HAP-1 (cell line): ENCODE data around the gene POP4.
A peak's percentile ranks its signal among the peaks of the same experiment; 100 is the strongest.

ENCODE experiments used
- DNase-seq, 2 experiments: peaks; one replicate each; pipeline ENCODE4 v3.0.0-alpha.2; 2016 to 2020; ENCODE audit warnings: low spot score in 2 of 2
- H3K27me3 ChIP-seq: fragments of 250-450 bp; sonication (Bioruptor Pico); 2 replicates; pipeline ENCODE4 v1.5.1; 2020; ENCODE audit warnings: low read depth, mild to moderate bottlenecking, moderate library complexity
- H3K36me3 ChIP-seq: fragments of 250-450 bp; sonication (Bioruptor Pico); replicated peaks from 2 replicates; pipeline ENCODE4 v1.5.1; 2020; ENCODE audit warnings: mild to moderate bottlenecking
- H3K4me1 ChIP-seq: fragments of 250-450 bp; sonication (Bioruptor Pico); 2 replicates; pipeline ENCODE4 v1.5.1; 2020; ENCODE audit warnings: mild to moderate bottlenecking
- H3K4me3 ChIP-seq: fragments of 250-450 bp; sonication (Bioruptor Pico); 2 replicates; pipeline ENCODE4 v1.5.1; 2020; ENCODE audit warnings: mild to moderate bottlenecking, moderate library complexity
- H3K9me3 ChIP-seq: fragments of 250-450 bp; sonication (Bioruptor Pico); 2 replicates; pipeline ENCODE4 v1.5.1; 2020; ENCODE audit warnings: mild to moderate bottlenecking, moderate library complexity
- in situ Hi-C: fragments of 300-500 bp; cut with MboI; formaldehyde crosslinking; loops from 3 replicates; pipeline ENCODE4 v1.14.3; 2020; ENCODE audit warnings: low sequenced_read_pairs, inconsistent platforms, mixed read lengths

Gene POP4

DNA sequence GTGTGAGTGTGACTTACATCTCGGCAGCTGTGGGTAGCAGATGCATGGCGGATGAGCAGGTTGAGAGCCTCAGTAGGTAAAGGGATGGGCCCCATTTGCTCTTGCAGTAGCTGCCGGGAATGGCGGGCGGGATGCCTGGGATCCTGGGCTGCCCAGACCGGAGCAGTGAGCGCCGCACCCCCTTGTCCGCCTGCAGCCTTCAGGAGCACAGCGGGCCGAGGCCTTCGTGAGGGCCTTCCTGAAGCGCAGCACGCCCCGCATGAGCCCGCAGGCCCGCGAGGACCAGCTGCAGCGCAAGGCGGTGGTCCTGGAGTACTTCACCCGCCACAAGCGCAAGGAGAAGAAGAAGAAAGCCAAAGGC lies 4.1 kb downstream of the POP4 start:
- Histone ChIP-seq H3K36me3 (peaks cover 27% of the 10 kb centered on the region), H3K4me1 (no peaks in the 10 kb centered on the region; the same call in 1 of the 2 replicates), H3K4me3 (no peak overlapping the region), H3K27me3 (no peaks in the 10 kb centered on the region), H3K9me3 (no peaks in the 10 kb centered on the region)
- in situ Hi-C loops: loop anchor here (10.0 kb wide), 1 partner anchor 265 kb away; no protein-coding TSS in a partner anchor
- DNase-seq: no peak

DNA sequence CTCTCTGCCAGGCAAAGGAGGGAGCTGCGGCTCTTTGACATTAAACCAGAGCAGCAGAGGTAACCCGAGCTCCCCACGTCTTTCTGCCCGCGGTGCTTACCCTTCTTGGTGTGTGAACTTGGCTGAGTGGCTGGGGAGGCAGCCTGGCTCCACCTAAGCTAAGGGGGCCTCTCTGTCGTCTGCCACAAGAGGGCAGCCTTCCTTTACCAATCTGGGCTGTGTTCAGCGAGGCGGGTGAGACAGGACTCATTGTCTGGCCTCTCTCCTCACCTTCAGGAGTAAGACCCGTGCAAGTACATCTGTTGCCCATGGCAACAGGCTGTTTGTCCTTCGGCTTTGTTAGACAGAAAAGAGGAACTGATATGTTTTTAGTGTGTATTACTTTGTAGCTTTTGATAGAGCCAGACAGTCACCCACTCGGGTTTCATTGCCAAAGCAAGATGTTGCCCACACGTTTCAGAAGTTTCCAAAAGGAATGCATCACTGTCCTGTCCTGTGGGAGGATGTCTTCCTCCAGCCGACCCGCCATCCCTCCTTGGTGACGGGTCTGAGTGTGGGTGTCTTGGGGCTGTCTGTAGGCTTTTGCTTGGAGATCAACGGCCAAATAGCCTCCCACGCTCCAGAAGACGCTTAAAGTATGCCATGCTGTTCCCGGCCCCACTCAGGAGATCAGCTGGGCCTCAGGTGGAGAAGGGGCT lies 4.6 kb downstream of the POP4 start:
- DNase-seq: peak; percentile 65 to 85
- Histone ChIP-seq H3K9me3 (no peaks in the 10 kb centered on the region), H3K27me3 (no peaks in the 10 kb centered on the region), H3K4me1 (no peaks in the 10 kb centered on the region; the same call in 1 of the 2 replicates), H3K36me3 (peaks cover 32% of the 10 kb centered on the region), H3K4me3 (no peak overlapping the region)
- in situ Hi-C loops: loop anchor here (10.0 kb wide), 1 partner anchor 264 kb away; no protein-coding TSS in a partner anchor

DNA sequence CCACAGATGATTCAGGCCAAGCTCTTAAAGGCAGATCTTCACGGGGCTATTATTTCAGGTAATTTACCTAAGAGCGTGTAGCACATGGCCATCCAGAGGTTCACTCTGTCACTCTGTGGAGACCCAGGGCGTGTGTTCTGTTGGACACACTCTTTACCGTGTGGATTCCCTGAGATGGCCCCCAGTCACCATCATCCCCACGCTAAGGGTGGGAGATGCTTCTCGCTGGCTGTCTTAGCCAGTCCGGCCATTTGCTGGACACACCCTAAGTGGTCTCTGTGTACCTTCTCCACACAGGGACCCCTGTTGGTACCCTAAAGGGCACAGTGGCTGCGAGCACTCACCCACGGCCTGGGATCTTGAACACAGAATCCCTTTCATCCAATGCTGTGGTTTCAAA lies 6.0 kb downstream of the POP4 start:
- H3K36me3 ChIP-seq: peaks cover 29% of the 10 kb centered on the region
- no peaks in the 10 kb centered on the region; the same call in 1 of the 2 replicates for H3K4me1 ChIP-seq
- no peaks in the 10 kb centered on the region for H3K27me3 ChIP-seq
- in situ Hi-C loops: loop anchor here (10.0 kb wide), 1 partner anchor 263 kb away; no protein-coding TSS in a partner anchor
- no peak for DNase-seq
- no peaks in the 10 kb centered on the region for H3K9me3 ChIP-seq
- no peak overlapping the region for H3K4me3 ChIP-seq

- Histone ChIP-seq H3K9me3 (no peaks in the 10 kb centered on the region), H3K4me1 (no peaks in the 10 kb centered on the region; the same call in 1 of the 2 replicates), H3K4me3 (no peak overlapping the region), H3K36me3 (peaks cover 29% of the 10 kb centered on the region), H3K27me3 (no peaks in the 10 kb centered on the region)
- DNase-seq: no peak
- in situ Hi-C loops: loop anchor here (10.0 kb wide), 1 partner anchor 262 kb away; no protein-coding TSS in a partner anchor
Measured at GRCh38 chr19:29612801-29613595, 6.9 kb downstream of the POP4 start.

DNA sequence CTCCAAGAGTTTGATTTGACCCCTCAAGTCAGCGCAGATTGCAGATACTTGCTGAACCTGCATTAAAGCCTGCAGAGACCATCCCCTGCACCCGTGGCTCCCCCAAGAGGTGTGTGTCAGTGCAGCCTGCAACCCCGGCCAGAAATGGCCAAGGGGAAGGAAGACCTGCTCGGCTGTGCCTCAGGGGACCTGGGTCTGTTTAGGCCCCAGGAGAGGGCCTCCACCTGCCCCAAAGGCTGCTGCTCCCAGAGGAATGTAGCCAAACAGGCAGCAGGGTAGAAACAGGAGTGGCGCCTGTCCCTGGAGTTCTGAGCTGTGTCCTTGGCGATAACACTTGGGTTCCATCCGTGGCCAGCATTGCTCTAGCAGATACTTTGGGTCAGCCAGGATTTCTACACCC lies 8.0 kb downstream of the POP4 start:
- Histone ChIP-seq H3K36me3 (peaks cover 29% of the 10 kb centered on the region), H3K9me3 (no peaks in the 10 kb centered on the region), H3K4me1 (no peaks in the 10 kb centered on the region; the same call in 1 of the 2 replicates), H3K4me3 (no peak overlapping the region), H3K27me3 (no peaks in the 10 kb centered on the region)
- no peak for DNase-seq
- in situ Hi-C loops: loop anchor here (10.0 kb wide), 1 partner anchor 261 kb away; no protein-coding TSS in a partner anchor

DNA sequence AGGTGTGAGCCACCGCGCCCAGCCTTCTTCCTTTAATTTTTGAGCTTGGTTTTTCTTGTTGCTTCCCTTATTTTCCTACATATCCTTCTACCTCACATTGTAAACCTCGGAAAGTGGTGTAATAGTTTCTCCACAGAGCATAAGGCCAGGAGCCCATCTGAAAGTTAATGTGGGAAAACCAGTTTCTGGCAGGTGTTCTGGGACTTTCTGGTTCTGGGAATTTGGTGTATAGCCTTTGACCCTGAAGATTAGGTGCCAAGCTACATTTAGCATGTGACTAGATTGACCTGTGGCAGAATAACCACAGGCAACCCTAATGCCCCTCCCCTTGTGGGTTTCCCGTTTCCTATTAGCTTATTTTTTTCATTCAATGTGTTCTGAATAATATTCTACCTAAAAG lies 8.7 kb downstream of the POP4 start:
- in situ Hi-C loops: loop anchor here (10.0 kb wide), 1 partner anchor 260 kb away; no protein-coding TSS in a partner anchor
- Histone ChIP-seq H3K4me3 (no peak overlapping the region), H3K9me3 (no peaks in the 10 kb centered on the region), H3K27me3 (peaks cover 4% of the 10 kb centered on the region; the same call in 1 of the 2 replicates), H3K36me3 (peaks cover 29% of the 10 kb centered on the region), H3K4me1 (no peaks in the 10 kb centered on the region; the same call in 1 of the 2 replicates)
- DNase-seq: no peak

DNA sequence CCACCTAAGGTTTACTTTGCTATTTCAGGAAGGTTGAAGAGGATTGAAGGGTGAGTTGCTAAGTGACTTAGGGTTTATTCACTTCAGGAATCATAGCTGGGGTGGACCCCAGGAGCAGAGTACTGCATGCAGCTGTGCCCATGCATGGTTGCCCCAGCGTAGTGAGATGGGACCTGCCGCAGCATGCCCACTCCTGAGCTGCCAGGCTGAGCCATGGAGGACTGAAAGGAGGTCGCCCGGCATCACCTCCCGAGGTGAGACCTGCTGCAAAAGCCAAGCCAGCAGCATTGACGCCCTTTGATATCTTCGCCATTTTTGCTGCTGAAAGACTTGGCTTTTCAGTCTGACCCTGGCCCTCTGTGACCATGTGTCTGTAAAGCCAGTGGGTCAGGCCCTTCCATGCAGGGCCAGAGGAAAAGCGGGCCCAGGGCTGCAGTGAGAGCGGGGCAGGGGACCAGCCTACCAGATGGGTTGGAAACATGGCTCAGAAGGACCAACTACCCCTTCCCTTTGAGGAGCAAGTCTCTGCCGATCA lies 9.9 kb downstream of the POP4 start:
- in situ Hi-C loops: loop anchor here (10.0 kb wide), 1 partner anchor 259 kb away; no protein-coding TSS in a partner anchor
- H3K36me3 ChIP-seq: peaks cover 26% of the 10 kb centered on the region
- no peak for DNase-seq
- no peaks in the 10 kb centered on the region for H3K4me1 ChIP-seq
- H3K4me3 ChIP-seq: no peak overlapping the region
- peaks cover 4% of the 10 kb centered on the region; the same call in 1 of the 2 replicates for H3K27me3 ChIP-seq
- H3K9me3 ChIP-seq: no peaks in the 10 kb centered on the region

GRCh38 chr19:29616541-29616940 lies 10.5 kb downstream of the POP4 start:
- Histone ChIP-seq H3K4me3 (no peak overlapping the region), H3K9me3 (no peaks in the 10 kb centered on the region), H3K27me3 (peaks cover 4% of the 10 kb centered on the region; the same call in 1 of the 2 replicates), H3K4me1 (no peaks in the 10 kb centered on the region), H3K36me3 (peaks cover 25% of the 10 kb centered on the region)
- DNase-seq: no peak
- in situ Hi-C loops: loop anchor here (10.0 kb wide), 1 partner anchor 258 kb away; no protein-coding TSS in a partner anchor

DNA sequence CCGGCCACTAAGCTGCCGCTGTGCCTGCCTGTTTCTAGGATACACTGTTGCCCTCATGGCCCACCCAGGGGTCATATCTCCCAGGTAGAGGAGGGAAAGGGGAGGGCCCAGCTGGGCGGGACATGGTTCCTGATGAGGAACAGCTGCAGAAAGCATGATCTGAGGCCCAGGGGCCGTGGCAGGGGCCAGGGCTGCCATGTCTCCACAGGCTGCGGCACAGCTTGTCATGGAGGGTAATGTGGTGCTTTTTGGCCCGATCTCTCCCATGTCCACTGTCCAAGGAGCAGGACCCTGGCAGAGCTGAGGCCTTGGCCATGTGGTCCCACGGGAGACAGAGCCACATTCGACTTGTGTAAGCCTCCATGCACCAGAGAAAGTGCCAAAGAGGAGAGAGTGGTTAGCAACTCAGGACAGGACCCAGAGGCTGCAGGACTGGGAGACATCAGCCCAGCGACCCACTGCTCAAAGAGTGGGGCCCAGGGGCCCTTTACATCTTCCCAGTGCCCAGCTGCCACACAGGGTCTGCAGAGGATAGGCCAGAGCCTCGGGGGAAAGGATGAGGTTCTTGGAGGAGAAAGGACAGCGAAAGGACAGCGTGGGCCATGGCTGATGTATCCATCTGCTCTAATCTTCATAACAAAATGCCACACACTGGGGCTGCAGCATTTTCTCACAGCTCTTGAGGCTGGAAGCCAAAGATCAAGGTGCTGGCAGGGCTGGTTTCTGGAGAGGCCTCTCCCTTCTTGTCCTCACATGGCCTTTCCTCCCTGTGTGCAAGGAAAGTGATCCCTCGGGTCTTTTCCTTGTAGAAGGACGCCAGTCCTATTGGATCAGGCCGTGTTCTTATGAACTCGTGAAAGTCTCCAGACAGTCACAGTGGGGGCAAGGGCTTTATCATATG lies 11.5 kb downstream of the POP4 start:
- in situ Hi-C loops: loop anchor here (10.0 kb wide), 1 partner anchor 257 kb away; no protein-coding TSS in a partner anchor
- DNase-seq: no peak
- Histone ChIP-seq H3K4me3 (no peak overlapping the region), H3K9me3 (no peaks in the 10 kb centered on the region), H3K27me3 (peaks cover 4% of the 10 kb centered on the region; the same call in 1 of the 2 replicates), H3K36me3 (peaks cover 14% of the 10 kb centered on the region), H3K4me1 (no peaks in the 10 kb centered on the region)

- DNase-seq: no peak
- Histone ChIP-seq H3K36me3 (peaks cover 11% of the 10 kb centered on the region; the same call in 1 of the 2 replicates), H3K4me1 (no peaks in the 10 kb centered on the region), H3K4me3 (no peak overlapping the region), H3K9me3 (no peaks in the 10 kb centered on the region), H3K27me3 (peaks cover 4% of the 10 kb centered on the region; the same call in 1 of the 2 replicates)
- in situ Hi-C loops: loop anchor here (10.0 kb wide), 1 partner anchor 256 kb away; no protein-coding TSS in a partner anchor
Measured at GRCh38 chr19:29618434-29618833, 12.4 kb downstream of the POP4 start.

DNA sequence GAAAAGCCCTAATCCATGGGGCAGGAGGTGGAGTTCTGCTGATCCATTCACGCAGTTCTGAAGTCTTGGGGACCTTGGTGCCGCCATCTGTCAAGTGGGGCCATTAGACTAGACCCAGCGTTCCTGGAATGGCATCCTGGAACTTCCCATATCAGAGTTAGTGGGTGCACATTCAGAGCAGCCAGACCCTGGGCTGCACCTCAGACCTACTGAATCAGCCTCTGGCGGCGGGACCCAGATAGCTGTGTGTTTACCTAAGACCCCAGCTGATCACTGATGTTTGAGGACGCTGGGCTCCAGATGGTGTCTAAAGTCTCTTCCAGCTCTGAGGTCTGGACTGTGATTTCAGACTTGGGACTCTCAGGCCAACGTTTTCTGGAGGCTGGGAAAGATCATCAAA lies 12.8 kb downstream of the POP4 start:
- Histone ChIP-seq H3K27me3 (peaks cover 4% of the 10 kb centered on the region; the same call in 1 of the 2 replicates), H3K36me3 (peaks cover 11% of the 10 kb centered on the region; the same call in 1 of the 2 replicates), H3K9me3 (no peaks in the 10 kb centered on the region), H3K4me1 (no peaks in the 10 kb centered on the region), H3K4me3 (no peak overlapping the region)
- DNase-seq: no peak
- in situ Hi-C loops: loop anchor here (10.0 kb wide), 1 partner anchor 256 kb away; no protein-coding TSS in a partner anchor

DNA sequence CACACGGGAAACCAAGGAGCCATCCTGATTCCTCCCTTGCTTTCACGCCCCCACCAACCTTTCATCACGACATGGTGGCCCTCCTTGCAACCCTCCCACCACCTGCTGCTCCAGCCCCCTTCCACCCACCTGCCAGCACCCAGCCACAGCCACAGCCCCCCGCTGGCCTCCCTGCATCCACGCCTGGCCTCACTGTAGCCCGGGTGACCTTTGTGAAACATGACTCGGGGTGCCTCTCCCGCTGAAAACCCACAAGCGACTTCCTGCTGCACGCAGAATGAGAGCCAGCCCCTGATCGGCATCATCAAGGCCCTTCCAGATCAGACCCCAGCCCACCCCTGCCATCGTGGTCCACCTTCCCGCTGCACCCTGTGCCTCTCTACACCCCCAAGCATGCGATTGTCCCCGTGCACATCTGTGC lies 14.9 kb downstream of the POP4 start:
- no peaks in the 10 kb centered on the region for H3K4me1 ChIP-seq
- in situ Hi-C loops: no loop called here
- DNase-seq: no peak
- peaks cover 4% of the 10 kb centered on the region; the same call in 1 of the 2 replicates for H3K27me3 ChIP-seq
- no peaks in the 10 kb centered on the region for H3K9me3 ChIP-seq
- no peak overlapping the region for H3K4me3 ChIP-seq
- no peaks in the 10 kb centered on the region for H3K36me3 ChIP-seq
